Measurements from ENCODE around the gene MRPS15.
"Not testable (repeated sequence)": the region's sequence is repeated elsewhere in the genome, so short reads cannot be mapped to it uniquely, and the experiment has no call there.

The MRPS15 gene

GRCh38 chr1:36486439-36487335, 22.5 kb upstream of the MRPS15 start:
- H3K4me3 ChIP-seq (ENCODE audit: low read length), result no peak overlapping the region
- DNase-seq (ENCODE audit: low read depth, low spot score), result no peak

DNA sequence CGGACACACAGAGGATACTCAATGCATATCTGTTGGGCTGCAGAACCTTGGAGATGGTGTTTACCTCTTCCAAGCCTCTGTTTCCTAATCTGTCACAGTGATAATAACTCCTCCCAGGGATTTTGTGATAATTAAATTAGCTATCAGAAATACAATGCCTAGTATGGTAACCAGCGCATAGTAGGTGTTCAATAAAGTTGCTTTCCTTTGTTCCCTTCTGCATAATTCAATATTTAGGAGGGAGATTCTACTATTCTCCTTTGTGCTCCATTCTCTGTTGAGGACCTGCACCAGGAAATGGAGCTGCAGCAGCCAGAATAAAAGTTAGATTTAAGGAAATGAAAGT, 21.9 kb upstream of the MRPS15 start:
- H3K4me3 ChIP-seq (ENCODE audit: low read length), result no peak overlapping the region
- DNase-seq (ENCODE audit: low read depth, low spot score), result no peak

DNA sequence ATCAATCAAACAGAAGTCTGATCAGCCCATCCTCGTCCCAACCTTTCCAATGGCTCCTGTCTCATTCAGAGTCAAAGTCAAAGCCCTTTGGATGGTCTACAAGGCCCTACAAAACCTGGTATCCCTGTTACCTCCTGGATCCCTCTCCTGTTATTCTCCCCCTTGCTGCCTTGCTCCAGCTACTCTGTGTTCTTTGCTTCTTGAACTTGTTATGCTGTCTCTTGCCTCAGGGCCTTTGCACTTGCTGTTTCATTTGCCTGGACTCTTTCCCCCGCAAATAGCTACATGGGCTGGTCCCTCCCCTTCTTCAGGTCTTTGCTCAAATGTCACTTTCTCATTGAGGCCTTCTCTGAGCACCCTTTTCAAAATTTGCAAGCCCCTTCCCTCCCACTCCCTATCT, 19.9 kb upstream of the MRPS15 start:
- H3K4me3 ChIP-seq (ENCODE audit: low read length), result no peak overlapping the region
- DNase-seq (ENCODE audit: low read depth, low spot score), result no peak

GRCh38 chr1:36482724-36483388, 18.7 kb upstream of the MRPS15 start, which contains the start of gene CSF3R:
Gene CSF3R, minus strand, starts transcription at chr1:36482913. Its CDS starts 3,417 bp downstream, at chr1:36479496.
- no peak for DNase-seq (ENCODE audit: low read depth, low spot score)
- no peak within 1 kb of the TSS for H3K4me3 ChIP-seq (ENCODE audit: low read length)

- DNase-seq (ENCODE audit: low read depth, low spot score), result no peak
- no peak overlapping the region for H3K4me3 ChIP-seq (ENCODE audit: low read length)
Observed at GRCh38 chr1:36481771-36482723, 17.9 kb upstream of the MRPS15 start.

DNA sequence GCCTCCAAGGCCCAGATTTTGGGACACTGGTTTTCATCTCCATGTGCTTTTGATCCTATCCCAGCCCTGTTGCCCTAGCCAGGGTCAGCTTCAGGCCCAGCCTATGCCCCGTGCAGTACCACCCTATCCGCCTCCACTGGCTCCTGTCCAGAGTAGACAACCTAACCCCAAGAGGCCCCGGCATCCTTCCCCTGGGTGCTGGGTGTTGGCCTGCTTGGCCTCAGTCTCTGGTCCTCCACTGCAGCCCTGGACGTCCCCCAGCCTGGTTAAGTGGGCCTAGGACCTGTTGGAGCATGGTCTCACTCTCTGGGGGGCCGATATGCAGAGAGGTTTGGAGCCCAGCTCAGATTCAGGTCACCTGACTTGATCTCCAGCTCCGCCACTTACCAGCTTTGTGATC, 16.9 kb upstream of the MRPS15 start:
- no peak for DNase-seq (ENCODE audit: low read depth, low spot score)
- H3K4me3 ChIP-seq (ENCODE audit: low read length), result no peak overlapping the region

GRCh38 chr1:36480161-36480560, 16.0 kb upstream of the MRPS15 start:
- no peak overlapping the region for H3K4me3 ChIP-seq (ENCODE audit: low read length)

DNA sequence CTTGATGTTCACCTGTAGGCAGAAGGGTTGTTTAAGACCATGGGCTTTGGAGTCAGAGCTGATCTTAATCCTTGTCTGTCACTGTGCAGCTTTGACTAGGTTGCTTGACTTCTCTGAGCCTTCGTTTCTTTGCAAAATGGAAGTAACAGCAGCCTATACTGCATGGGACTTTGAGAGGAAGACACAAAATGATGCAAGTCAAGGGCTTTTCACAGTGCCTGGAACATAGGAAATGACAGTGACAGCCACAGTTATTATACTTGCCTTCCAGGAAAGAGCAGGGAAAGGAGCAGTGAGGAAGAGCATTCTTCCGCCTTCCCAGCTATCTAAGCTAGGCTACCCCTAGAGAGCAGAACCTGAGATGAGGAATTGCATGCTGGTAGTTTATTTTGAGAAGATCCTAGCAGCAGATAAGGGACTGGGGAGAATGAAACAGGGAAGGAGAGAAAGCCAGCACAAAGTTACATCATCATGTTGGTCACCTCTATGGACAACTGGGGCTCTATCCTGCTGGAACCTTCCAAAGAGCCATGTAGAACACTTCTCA, 15.4 kb upstream of the MRPS15 start:
- no peak overlapping the region for H3K4me3 ChIP-seq (ENCODE audit: low read length)
- no peak for DNase-seq (ENCODE audit: low read depth, low spot score)

More at GRCh38 chr1:36480161-36480560, 16.0 kb upstream of the MRPS15 start:
- DNase-seq (ENCODE audit: low read depth, low spot score), result no peak

GRCh38 chr1:36477615-36478014, 13.4 kb upstream of the MRPS15 start:
- DNase-seq (ENCODE audit: low read depth, low spot score), result not testable (repeated sequence)

DNA sequence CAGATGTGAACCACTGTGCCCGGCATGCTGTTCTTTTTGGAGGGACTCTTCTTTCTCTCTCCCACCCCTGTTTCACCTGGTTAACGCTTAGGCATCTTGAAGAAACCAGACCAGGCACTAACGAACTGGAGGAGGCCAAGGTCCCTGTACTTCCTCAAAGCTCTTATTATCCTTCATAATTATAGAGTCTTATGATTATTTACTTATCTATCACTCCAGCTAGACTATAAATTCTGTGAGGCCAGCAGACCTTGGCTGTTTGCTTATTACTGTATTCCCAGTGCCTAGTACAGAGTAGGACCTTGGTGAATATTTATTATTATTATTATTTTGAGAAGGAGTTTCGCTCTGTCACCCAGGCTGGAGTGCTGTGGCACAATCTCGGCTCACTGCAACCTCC, 12.8 kb upstream of the MRPS15 start:
- no peak overlapping the region for H3K4me3 ChIP-seq (ENCODE audit: low read length)
- no peak for DNase-seq (ENCODE audit: low read depth, low spot score)

More at GRCh38 chr1:36477615-36478014, 13.4 kb upstream of the MRPS15 start:
- H3K4me3 ChIP-seq (ENCODE audit: low read length), result not testable (repeated sequence)

DNA sequence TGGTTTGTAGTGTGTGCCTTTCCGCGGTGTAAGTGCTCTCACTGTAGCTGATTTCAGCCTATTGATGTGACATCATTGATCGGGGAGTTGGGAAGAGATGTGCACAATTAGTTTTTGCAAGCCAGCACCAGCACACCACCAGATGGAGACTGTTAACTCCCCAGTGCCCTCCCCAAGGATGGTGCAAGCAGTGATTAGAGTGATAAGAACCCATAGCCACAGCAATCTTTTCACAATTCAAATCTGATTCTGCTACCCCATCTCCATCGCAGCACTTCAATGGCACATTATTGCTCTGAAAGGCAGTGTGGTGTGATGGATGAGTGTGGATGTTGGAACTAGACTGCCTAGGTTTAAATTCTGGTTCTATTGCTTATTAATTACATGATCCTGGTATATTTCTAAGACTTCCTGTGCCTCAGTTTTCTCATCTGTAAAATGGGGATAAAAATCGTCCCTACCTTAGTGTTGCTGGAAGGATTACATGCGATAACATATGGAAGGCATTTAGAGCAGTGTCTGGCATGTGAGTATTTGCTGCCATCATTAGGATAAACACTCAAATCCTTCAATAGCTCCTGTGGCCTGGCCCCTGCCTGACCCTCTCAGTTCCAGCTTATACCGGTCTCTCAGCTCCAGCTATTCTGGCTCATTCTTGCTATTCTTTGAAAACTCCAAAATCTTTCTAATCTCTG, 11.9 kb upstream of the MRPS15 start:
- DNase-seq (ENCODE audit: low read depth, low spot score), result no peak
- no peak overlapping the region for H3K4me3 ChIP-seq (ENCODE audit: low read length)

DNA sequence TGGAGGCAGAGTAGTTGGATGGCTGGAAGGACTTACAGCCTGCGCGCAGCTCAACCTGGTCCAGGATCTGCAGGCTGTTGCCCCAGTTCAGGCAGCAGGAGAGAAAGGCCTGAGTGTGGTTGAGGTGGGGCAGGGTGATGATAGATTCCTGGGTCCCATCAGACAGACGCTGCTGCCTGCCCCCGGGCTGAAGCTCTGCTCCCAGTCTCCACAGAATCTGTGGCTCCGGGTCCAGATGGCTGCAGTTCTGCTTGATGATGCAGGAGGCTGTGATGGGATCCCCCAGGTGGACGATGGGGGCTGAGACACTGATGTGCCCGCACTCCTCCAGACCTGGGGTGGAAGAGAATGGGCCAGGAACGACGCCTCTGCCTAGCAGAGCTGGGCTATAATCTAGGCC, 11.2 kb upstream of the MRPS15 start:
- no peak for DNase-seq (ENCODE audit: low read depth, low spot score)
- no peak overlapping the region for H3K4me3 ChIP-seq (ENCODE audit: low read length)

GRCh38 chr1:36472656-36473055, 8.5 kb upstream of the MRPS15 start:
- no peak for DNase-seq (ENCODE audit: low read depth, low spot score)
- H3K4me3 ChIP-seq (ENCODE audit: low read length), result no peak overlapping the region

DNA sequence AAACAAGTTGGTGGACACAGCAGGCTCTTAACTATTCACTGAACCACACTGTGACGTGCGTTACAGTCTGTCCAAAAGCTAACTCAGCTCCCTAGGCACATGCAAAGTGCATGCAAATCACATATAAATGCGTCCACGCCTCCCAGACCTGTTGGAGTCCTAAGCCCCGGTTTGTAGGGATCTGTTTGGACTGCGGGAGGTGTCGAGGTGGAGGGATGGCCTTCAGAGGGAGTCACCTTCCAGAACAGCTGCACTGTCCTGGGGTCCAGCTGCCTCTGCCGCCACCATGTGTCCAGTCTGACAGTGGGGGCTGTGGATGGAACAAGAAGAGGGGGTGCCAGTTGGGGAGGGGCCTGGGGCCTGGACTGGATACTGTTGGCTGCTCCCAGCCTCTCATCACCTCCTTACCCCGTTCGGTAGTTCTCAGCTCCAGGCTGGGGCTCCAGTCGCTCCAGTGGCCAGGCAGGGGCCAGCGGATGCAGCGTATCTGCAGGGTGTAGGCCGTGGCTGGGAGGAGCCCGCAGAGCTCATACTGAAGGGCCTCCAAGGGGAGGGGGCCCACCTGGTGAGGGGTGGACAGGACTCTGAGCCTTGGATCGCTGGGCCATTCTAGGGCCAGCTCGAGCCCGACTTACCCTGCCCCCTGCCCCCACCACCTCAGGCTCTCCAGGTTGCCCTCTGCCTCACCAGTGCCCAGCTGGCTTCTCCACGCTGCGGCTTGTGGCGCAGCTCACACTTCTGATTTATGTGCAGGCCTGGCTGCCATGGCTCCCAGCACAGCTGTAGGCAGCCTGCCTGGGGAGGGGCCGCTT, 7.9 kb upstream of the MRPS15 start:
- H3K4me3 ChIP-seq (ENCODE audit: low read length), result no peak overlapping the region
- DNase-seq (ENCODE audit: low read depth, low spot score), result no peak

DNA sequence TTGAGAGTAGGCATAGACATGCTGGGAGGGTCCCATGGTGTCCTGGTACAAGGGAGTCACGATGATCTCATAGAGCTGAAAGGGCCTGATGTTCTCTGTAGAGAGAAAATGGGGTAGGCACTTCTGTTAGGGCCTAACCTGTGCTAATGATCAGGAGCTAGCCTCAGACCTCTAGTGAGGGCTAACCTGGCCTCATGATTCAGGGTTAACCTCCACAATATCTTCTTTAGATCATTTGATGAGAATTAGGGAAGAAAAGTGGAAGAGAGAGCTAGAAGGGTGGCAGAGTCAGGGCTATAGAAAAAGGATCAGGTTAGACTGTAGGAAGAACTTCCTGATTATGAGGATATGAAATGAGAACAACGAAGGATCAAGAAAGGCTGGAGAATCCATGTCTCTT, 5.0 kb upstream of the MRPS15 start:
- no peak overlapping the region for H3K4me3 ChIP-seq (ENCODE audit: low read length)
- no peak for DNase-seq (ENCODE audit: low read depth, low spot score)

DNA sequence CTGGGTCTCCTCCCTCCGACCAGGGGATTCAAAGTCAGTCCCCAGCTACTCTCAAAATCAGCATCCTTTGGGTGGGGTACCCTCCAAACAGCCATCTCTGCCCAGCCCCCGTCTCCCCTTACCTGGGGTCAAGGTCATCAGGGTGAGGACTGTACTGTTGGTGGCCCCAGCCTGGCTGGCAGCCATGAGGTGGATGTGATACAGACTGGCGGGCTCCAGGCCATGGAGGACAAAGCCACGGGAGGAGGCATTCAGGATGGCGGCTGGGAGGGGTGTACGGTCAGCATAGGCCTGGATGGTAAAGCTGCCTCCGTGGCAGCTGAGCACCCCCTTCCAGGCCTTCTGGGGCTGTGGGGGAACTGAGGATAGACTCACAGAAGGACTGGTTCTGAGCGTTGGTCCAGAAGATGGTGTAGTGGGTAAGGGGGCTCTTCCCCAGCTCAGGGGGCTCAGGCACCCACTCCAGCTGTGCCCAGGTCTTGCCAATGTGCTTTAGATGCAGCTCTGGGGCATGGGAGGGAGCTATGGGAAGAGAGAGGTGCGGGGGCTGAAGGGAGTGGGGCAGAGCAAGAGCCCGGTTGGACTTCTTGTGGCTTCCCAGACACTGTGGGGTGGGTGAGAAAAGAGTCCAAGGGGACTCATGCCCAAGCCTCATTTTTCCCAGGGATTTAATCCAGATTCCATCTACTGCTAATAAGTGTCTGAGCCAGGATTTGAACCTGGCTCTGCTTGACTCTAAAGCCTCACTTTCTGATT, 3.7 kb upstream of the MRPS15 start:
- no peak overlapping the region for H3K4me3 ChIP-seq (ENCODE audit: low read length)

DNA sequence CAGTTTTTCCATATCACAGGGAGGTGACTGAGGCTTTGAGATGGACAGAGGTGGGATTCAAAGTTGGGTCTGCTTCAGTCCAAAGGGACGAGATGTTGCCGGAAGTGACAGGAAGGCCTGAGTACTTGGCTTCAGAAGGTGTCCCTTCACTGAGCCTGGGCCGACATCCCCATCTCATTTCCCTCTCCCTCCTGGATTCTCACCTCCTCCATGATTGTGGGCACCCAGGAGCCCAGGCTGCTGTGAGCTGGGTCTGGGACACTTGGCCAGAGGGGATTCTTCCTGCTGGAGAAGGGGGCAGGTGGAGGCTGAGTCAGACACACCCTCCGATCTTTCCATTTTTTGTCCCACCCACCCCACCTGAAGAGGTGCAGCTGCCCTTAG, 2.8 kb upstream of the MRPS15 start:
- no peak for DNase-seq (ENCODE audit: low read depth, low spot score)
- H3K4me3 ChIP-seq (ENCODE audit: low read length), result no peak overlapping the region

More for the DNA sequence above, 3.7 kb upstream of the MRPS15 start:
- no peak for DNase-seq (ENCODE audit: low read depth, low spot score)
